Chondrocyte (in vitro differentiated cells): ENCODE measurements around the gene TAS2R3. TPM values are rescaled to one million over a fixed set of nuclear protein-coding genes. Genes with fewer than 3 reads are reported as not detected.

ENCODE experiments used
- DNase-seq: peaks from one replicate; pipeline ENCODE4 v3.0.0; 2021; ENCODE audit warnings: mixed read lengths, low spot score
- H3K27ac Mint-ChIP-seq: one replicate; pipeline ENCODE4 v1.8.0; 2021; ENCODE audit warnings: mild to moderate bottlenecking, moderate library complexity, mixed read lengths; ENCODE audit not compliant: unreplicated experiment
- H3K27me3 Mint-ChIP-seq: 2 replicates; pipeline ENCODE4 v1.8.0; 2021; ENCODE audit warnings: low read depth, mixed read lengths
- H3K36me3 Mint-ChIP-seq: 2 replicates; pipeline ENCODE4 v1.8.0; 2021; ENCODE audit warnings: low read depth, mixed read lengths
- H3K4me1 Mint-ChIP-seq: 2 replicates; pipeline ENCODE4 v1.8.0; 2021; ENCODE audit warnings: low read depth, mild to moderate bottlenecking, mixed read lengths
- H3K4me3 Mint-ChIP-seq: one replicate; pipeline ENCODE4 v1.8.0; 2021; ENCODE audit warnings: mild to moderate bottlenecking, moderate library complexity, mixed read lengths; ENCODE audit not compliant: unreplicated experiment
- H3K9me3 Mint-ChIP-seq: 2 replicates; pipeline ENCODE4 v1.8.0; 2021; ENCODE audit warnings: low read depth, mixed read lengths
- CTCF ChIP-seq: fragments of 200-600 bp; sonication (generic); IDR thresholded peaks from 2 replicates; pipeline ENCODE4 v1.5.0; 2021; ENCODE audit warnings: antibody characterized with exemption, mild to moderate bottlenecking, moderate library complexity
- total RNA-seq: library from RNA; stranded (reverse); gene quantifications from 3 replicates; pipeline ENCODE4 v1.2.1, GENCODE V29; 2021

TAS2R3 gene
- total RNA-seq, 1 donor from 2014 or later: 0.52 TPM

GRCh38 chr7:141788296-141788695 lies 24.4 kb downstream of the TAS2R3 start:
- Mint-ChIP-seq H3K27ac (no peak overlapping the region), H3K4me1 (no peaks in the 10 kb centered on the region), H3K36me3 (peaks cover 12% of the 10 kb centered on the region), H3K9me3 (no peaks in the 10 kb centered on the region), H3K4me3 (no peak overlapping the region), H3K27me3 (no peaks in the 10 kb centered on the region)
- TF ChIP-seq CTCF: no peak
- no peak for DNase-seq

GRCh38 chr7:141789917-141790316 lies 26.0 kb downstream of the TAS2R3 start, which contains the start of gene TAS2R5:
TAS2R5 (plus strand) TSS chr7:141790217; CDS start chr7:141790362, 145 bp downstream.
- no peak for DNase-seq
- Mint-ChIP-seq H3K36me3 (peaks cover 12% of the 10 kb centered on the region), H3K4me1 (no peaks in the 10 kb centered on the region), H3K27ac (no peak within 1 kb of the TSS), H3K27me3 (no peaks in the 10 kb centered on the region), H3K4me3 (no peak within 1 kb of the TSS), H3K9me3 (no peaks in the 10 kb centered on the region)
- no peak for TF ChIP-seq CTCF

GRCh38 chr7:141792526-141792925 lies 28.6 kb downstream of the TAS2R3 start:
- Mint-ChIP-seq H3K27me3 (no peaks in the 10 kb centered on the region), H3K36me3 (peaks cover 12% of the 10 kb centered on the region), H3K4me3 (no peak overlapping the region), H3K27ac (no peak overlapping the region), H3K4me1 (no peaks in the 10 kb centered on the region), H3K9me3 (no peaks in the 10 kb centered on the region)
- no peak for DNase-seq
- no peak for TF ChIP-seq CTCF

Other genes with a start within 250 kb of the TAS2R3 start
- 22.1 to 26.6 TPM (median 23.6 TPM) in 3 replicates for gene AGK, start 212.7 kb upstream of the TAS2R3 start, total RNA-seq
- gene DENND11, start 61.9 kb upstream of the TAS2R3 start, total RNA-seq: 8.0 to 9.2 TPM (median 8.5 TPM) in 3 replicates
- gene WEE2, start 55.7 kb upstream of the TAS2R3 start, total RNA-seq: not detected in 3 replicates
- 100 to 114 TPM (median 102 TPM) in 3 replicates for gene SSBP1, start 25.7 kb upstream of the TAS2R3 start, total RNA-seq
- gene TAS2R4, start 12.6 kb downstream of the TAS2R3 start, total RNA-seq: 0.28 to 1.3 TPM (median 0.35 TPM) in 3 replicates
- 0.62 to 1.5 TPM (median 0.72 TPM) in 3 replicates for gene TAS2R5, start 26.1 kb downstream of the TAS2R3 start, total RNA-seq
- not detected in 3 replicates for gene PRSS37, start 77.4 kb downstream of the TAS2R3 start, total RNA-seq
- not detected in 3 replicates for gene OR9A4, start 152.3 kb downstream of the TAS2R3 start, total RNA-seq
- gene CLEC5A, start 182.9 kb downstream of the TAS2R3 start, total RNA-seq: not detected in 3 replicates
- not detected in 3 replicates for gene TAS2R38, start 209.7 kb downstream of the TAS2R3 start, total RNA-seq
- 0.10 to 0.27 TPM (median 0.17 TPM) in 3 replicates for gene MGAM, start 231.8 kb downstream of the TAS2R3 start, total RNA-seq